Activated T-cell treated with anti-CD3 and anti-CD28 coated beads, Interleukin-2, amount 50 U/mL, for 72 hours (primary cell): Measurements from ENCODE around the gene LRRC37B. TPM values are rescaled to one million over a fixed set of nuclear protein-coding genes. Genes with fewer than 3 reads are reported as not detected.
"Not testable (repeated sequence)": the region's sequence is repeated elsewhere in the genome, so short reads cannot be mapped to it uniquely, and the experiment has no call there.

Experiments used
- ATAC-seq, 2 donors: fragments of 150-1000 bp; cut with Tn5 transposase; replicated peaks in 1 of 2; 2 replicates each; pipeline ENCODE4 v1.10.0; 2021; ENCODE audit warnings: moderate library complexity in 2 of 2, mild to moderate bottlenecking in 1 of 2
- DNase-seq, 2 donors: peaks; one replicate each; pipeline ENCODE4 v3.0.0; 2021 to 2022; ENCODE audit warnings: mixed read lengths in 1 of 2
- H3K27ac Mint-ChIP-seq: one replicate; pipeline ENCODE4 v1.8.0; 2022; ENCODE audit warnings: mild to moderate bottlenecking, moderate library complexity, mixed read lengths
- H3K27me3 Mint-ChIP-seq: one replicate; pipeline ENCODE4 v1.8.0; 2022; ENCODE audit warnings: low read depth, mixed read lengths
- H3K36me3 Mint-ChIP-seq, 2 donors: one replicate each; pipeline ENCODE4 v1.8.0; 2022; ENCODE audit warnings: mixed read lengths in 2 of 2, mild to moderate bottlenecking in 1 of 2; ENCODE audit not compliant: insufficient read depth in 2 of 2
- H3K4me1 Mint-ChIP-seq: one replicate; pipeline ENCODE4 v1.8.0; 2022; ENCODE audit warnings: low read depth, mixed read lengths
- H3K4me3 Mint-ChIP-seq, 2 donors: one replicate each; pipeline ENCODE4 v1.8.0; 2022; ENCODE audit warnings: mild to moderate bottlenecking in 2 of 2, mixed read lengths in 2 of 2, moderate library complexity in 2 of 2
- H3K9me3 Mint-ChIP-seq, 2 donors: one replicate each; pipeline ENCODE4 v1.8.0; 2022; ENCODE audit warnings: mixed read lengths in 2 of 2
- total RNA-seq, 2 donors: library from RNA; stranded (reverse); gene quantifications; one replicate each; pipeline ENCODE4 v1.2.3, GENCODE V29; 2022

LRRC37B gene
- total RNA-seq, result 10 to 100 TPM; 41.8 to 48.6 TPM

GRCh38 chr17:32006957-32007462 is at the start of gene LRRC37B:
LRRC37B (plus strand) TSS chr17:32007383; CDS start chr17:32021393, 14,010 bp downstream.
- no peaks in the 10 kb centered on the region for H3K27me3 Mint-ChIP-seq
- H3K27ac Mint-ChIP-seq, result peak within 1 kb of the TSS; percentile 96
- ATAC-seq (peak; percentile 92), DNase-seq (peak; percentile 92 to 95)
- peaks cover 2 to 8% of the 10 kb centered on the region in 2 donors for H3K36me3 Mint-ChIP-seq
- H3K9me3 Mint-ChIP-seq, result no peaks in the 10 kb centered on the region
- peak within 1 kb of the TSS; percentile 96 to 99 for H3K4me3 Mint-ChIP-seq
- peaks cover 40% of the 10 kb centered on the region for H3K4me1 Mint-ChIP-seq

GRCh38 chr17:31964131-31964530 is 43.1 kb upstream of the LRRC37B start:
- H3K36me3 Mint-ChIP-seq, result peaks cover 3 to 21% of the 10 kb centered on the region in 2 donors
- not testable (repeated sequence) for H3K4me3 Mint-ChIP-seq, H3K27me3 Mint-ChIP-seq, DNase-seq, H3K4me1 Mint-ChIP-seq, ATAC-seq, H3K9me3 Mint-ChIP-seq
- H3K27ac Mint-ChIP-seq, result peak overlapping the region; percentile 46

GRCh38 chr17:31967648-31968047 is 39.5 kb upstream of the LRRC37B start:
- DNase-seq (no peak), ATAC-seq (no peak)
- Mint-ChIP-seq H3K36me3 (peaks cover 3 to 12% of the 10 kb centered on the region in 2 donors), H3K27me3 (no peaks in the 10 kb centered on the region), H3K9me3 (no peaks in the 10 kb centered on the region), H3K4me1 (peaks cover 6% of the 10 kb centered on the region), H3K4me3 (no peak overlapping the region), H3K27ac (no peak overlapping the region)

GRCh38 chr17:31970416-31970815 is 36.8 kb upstream of the LRRC37B start:
- not testable (repeated sequence) for DNase-seq, H3K27me3 Mint-ChIP-seq, H3K4me1 Mint-ChIP-seq, ATAC-seq, H3K27ac Mint-ChIP-seq, H3K4me3 Mint-ChIP-seq, H3K9me3 Mint-ChIP-seq, H3K36me3 Mint-ChIP-seq

- peaks cover 7 to 16% of the 10 kb centered on the region in 2 donors for H3K36me3 Mint-ChIP-seq
- H3K27me3 Mint-ChIP-seq, ATAC-seq, H3K4me1 Mint-ChIP-seq, H3K27ac Mint-ChIP-seq, H3K9me3 Mint-ChIP-seq, DNase-seq, H3K4me3 Mint-ChIP-seq: not testable (repeated sequence)
These were observed 32.7 kb upstream of the LRRC37B start for GRCh38 chr17:31974269-31975071.

GRCh38 chr17:31975391-31975790 is 31.8 kb upstream of the LRRC37B start:
- H3K9me3 Mint-ChIP-seq, H3K4me3 Mint-ChIP-seq, ATAC-seq, H3K27me3 Mint-ChIP-seq, H3K4me1 Mint-ChIP-seq, DNase-seq, H3K27ac Mint-ChIP-seq: not testable (repeated sequence)
- H3K36me3 Mint-ChIP-seq, result peaks cover 8 to 21% of the 10 kb centered on the region in 2 donors

- not testable (repeated sequence) for H3K4me1 Mint-ChIP-seq, DNase-seq, H3K27me3 Mint-ChIP-seq, H3K27ac Mint-ChIP-seq, H3K9me3 Mint-ChIP-seq, H3K4me3 Mint-ChIP-seq
- peaks cover 3 to 22% of the 10 kb centered on the region in 2 donors for H3K36me3 Mint-ChIP-seq
- peak in 1 of 2 donors; percentile 17 for ATAC-seq
These were observed 15.4 kb upstream of the LRRC37B start for GRCh38 chr17:31991821-31992220.

GRCh38 chr17:31997005-31997404 is 10.2 kb upstream of the LRRC37B start:
- Mint-ChIP-seq H3K4me1 (no peaks in the 10 kb centered on the region), H3K27ac (no peak overlapping the region), H3K36me3 (peaks cover 0 to 26% of the 10 kb centered on the region in 2 donors), H3K27me3 (no peaks in the 10 kb centered on the region), H3K4me3 (no peak overlapping the region), H3K9me3 (no peaks in the 10 kb centered on the region)
- ATAC-seq, result no peak
- DNase-seq, result no peak

- H3K4me1 Mint-ChIP-seq, result peaks cover 46% of the 10 kb centered on the region
- DNase-seq, result peak; percentile 54 to 56
- peak overlapping the region; percentile 96 to 99 for H3K4me3 Mint-ChIP-seq
- no peaks in the 10 kb centered on the region for H3K9me3 Mint-ChIP-seq
- ATAC-seq, result peak; percentile 61 to 71
- no peaks in the 10 kb centered on the region for H3K27me3 Mint-ChIP-seq
- H3K36me3 Mint-ChIP-seq, result peaks cover 2 to 9% of the 10 kb centered on the region in 2 donors
- peak overlapping the region; percentile 96 for H3K27ac Mint-ChIP-seq
These were observed 498 bp downstream of the LRRC37B start for GRCh38 chr17:32007463-32008298.

- Mint-ChIP-seq H3K4me1 (peaks cover 46% of the 10 kb centered on the region), H3K9me3 (no peaks in the 10 kb centered on the region), H3K27me3 (no peaks in the 10 kb centered on the region), H3K36me3 (peaks cover 2 to 9% of the 10 kb centered on the region in 2 donors), H3K4me3 (peak overlapping the region; percentile 96 to 99), H3K27ac (peak overlapping the region; percentile 96)
- DNase-seq (no peak), ATAC-seq (no peak)
These were observed 2.0 kb downstream of the LRRC37B start for GRCh38 chr17:32009262-32009542.

- Mint-ChIP-seq H3K36me3 (peaks cover 2 to 9% of the 10 kb centered on the region in 2 donors), H3K4me3 (peak overlapping the region; percentile 96 to 99), H3K27ac (peak overlapping the region; percentile 88)
These were observed 2.9 kb downstream of the LRRC37B start for GRCh38 chr17:32010114-32010513.

GRCh38 chr17:32015245-32016013 is 8.2 kb downstream of the LRRC37B start:
- DNase-seq, result no peak
- Mint-ChIP-seq H3K27me3 (no peaks in the 10 kb centered on the region), H3K4me3 (peak overlapping the region in 1 of 2 donors; percentile 17), H3K36me3 (peaks cover 0 to 11% of the 10 kb centered on the region in 2 donors), H3K4me1 (peaks cover 50% of the 10 kb centered on the region), H3K27ac (no peak overlapping the region), H3K9me3 (no peaks in the 10 kb centered on the region)
- no peak for ATAC-seq

More at GRCh38 chr17:32010114-32010513, 2.9 kb downstream of the LRRC37B start:
- ATAC-seq (no peak), DNase-seq (no peak)
- peaks cover 46% of the 10 kb centered on the region for H3K4me1 Mint-ChIP-seq
- no peaks in the 10 kb centered on the region for H3K9me3 Mint-ChIP-seq
- no peaks in the 10 kb centered on the region for H3K27me3 Mint-ChIP-seq
